Neural crest cell (in vitro differentiated cells): ENCODE measurements around the gene NUDT14. TPM values are rescaled to one million over a fixed set of nuclear protein-coding genes. Genes with fewer than 3 reads are reported as not detected.

Experiments used
- DNase-seq: peaks from one replicate; pipeline ENCODE4 v3.0.0; 2021; ENCODE audit warnings: low read depth, mixed read lengths, low spot score
- H3K27ac Mint-ChIP-seq: one replicate; pipeline ENCODE4 v1.8.0; 2021; ENCODE audit warnings: mild to moderate bottlenecking, mixed read lengths; ENCODE audit not compliant: unreplicated experiment
- H3K27me3 Mint-ChIP-seq: 2 replicates; pipeline ENCODE4 v1.8.0; 2021; ENCODE audit warnings: low read depth, mild to moderate bottlenecking, mixed read lengths
- H3K36me3 Mint-ChIP-seq: 2 replicates; pipeline ENCODE4 v1.8.0; 2021; ENCODE audit warnings: low read depth, mild to moderate bottlenecking, mixed read lengths
- H3K4me1 Mint-ChIP-seq: 2 replicates; pipeline ENCODE4 v1.8.0; 2021; ENCODE audit warnings: mixed read lengths
- H3K4me3 Mint-ChIP-seq: one replicate; pipeline ENCODE4 v1.8.0; 2021; ENCODE audit warnings: mild to moderate bottlenecking, mixed read lengths
- H3K9me3 Mint-ChIP-seq: 2 replicates; pipeline ENCODE4 v1.8.0; 2021; ENCODE audit warnings: mixed read lengths
- CTCF ChIP-seq: fragments of 200-600 bp; sonication (generic); conservative IDR thresholded peaks from 2 replicates; pipeline ENCODE4 v1.5.0; 2021; ENCODE audit warnings: antibody characterized with exemption, mild to moderate bottlenecking
- total RNA-seq: library from RNA; stranded (reverse); gene quantifications from 2 replicates; pipeline ENCODE4 v1.2.1, GENCODE V29; 2021

The NUDT14 gene
- total RNA-seq, 1 donor from 2014 or later = 25.6 TPM

DNA sequence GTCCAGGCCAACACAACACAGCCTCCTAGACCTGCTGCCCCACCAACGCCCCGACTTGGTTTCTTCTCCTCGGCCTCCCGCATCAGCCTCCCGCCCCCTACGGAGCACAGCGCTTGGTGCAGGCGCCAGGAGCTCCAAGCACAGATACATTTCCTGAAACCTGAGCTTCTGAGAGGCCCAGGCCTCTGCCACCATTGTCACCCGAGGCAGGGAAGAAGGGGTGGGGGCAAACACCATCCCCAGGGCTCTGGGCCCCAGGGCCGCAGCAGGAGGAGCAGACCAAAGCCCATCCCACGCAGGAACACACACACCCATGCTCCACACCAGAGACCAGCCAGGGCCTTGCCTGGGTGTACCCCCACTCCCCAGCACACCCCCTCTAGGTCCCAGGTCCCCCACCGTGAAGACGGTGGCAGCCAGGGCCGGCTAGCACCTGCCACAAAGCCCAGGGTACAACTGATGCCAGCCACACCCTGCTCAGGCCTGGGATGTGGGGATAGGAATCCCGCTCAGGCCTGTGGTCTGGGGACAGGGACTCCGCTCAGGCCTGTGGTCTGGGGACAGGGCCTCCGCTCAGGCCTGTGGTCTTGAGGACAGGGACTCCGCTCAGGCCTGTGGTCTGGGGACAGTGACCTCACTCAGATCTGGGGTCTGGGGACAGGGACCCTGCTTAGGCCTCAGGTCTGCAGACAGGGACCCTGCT is 17.9 kb downstream of the NUDT14 start:
- H3K9me3 Mint-ChIP-seq = no peaks in the 10 kb centered on the region
- peaks cover 17% of the 10 kb centered on the region for H3K27me3 Mint-ChIP-seq
- DNase-seq = no peak
- no peak for TF ChIP-seq CTCF
- H3K36me3 Mint-ChIP-seq = no peaks in the 10 kb centered on the region
- H3K4me3 Mint-ChIP-seq = no peak overlapping the region
- H3K27ac Mint-ChIP-seq = no peak overlapping the region
- no peaks in the 10 kb centered on the region for H3K4me1 Mint-ChIP-seq

GRCh38 chr14:105162669-105162979 is 18.5 kb downstream of the NUDT14 start:
- no peaks in the 10 kb centered on the region for H3K36me3 Mint-ChIP-seq
- peaks cover 17% of the 10 kb centered on the region for H3K27me3 Mint-ChIP-seq
- DNase-seq = no peak
- H3K4me3 Mint-ChIP-seq = no peak overlapping the region
- no peaks in the 10 kb centered on the region for H3K4me1 Mint-ChIP-seq
- no peak overlapping the region for H3K27ac Mint-ChIP-seq
- no peaks in the 10 kb centered on the region for H3K9me3 Mint-ChIP-seq
- no peak for TF ChIP-seq CTCF

GRCh38 chr14:105161964-105162668 is 19.0 kb downstream of the NUDT14 start:
- H3K27ac Mint-ChIP-seq = no peak overlapping the region
- no peaks in the 10 kb centered on the region for H3K36me3 Mint-ChIP-seq
- H3K9me3 Mint-ChIP-seq = no peaks in the 10 kb centered on the region
- H3K27me3 Mint-ChIP-seq = peaks cover 17% of the 10 kb centered on the region
- TF ChIP-seq CTCF = no peak
- no peak overlapping the region for H3K4me3 Mint-ChIP-seq
- no peak for DNase-seq
- H3K4me1 Mint-ChIP-seq = no peaks in the 10 kb centered on the region

DNA sequence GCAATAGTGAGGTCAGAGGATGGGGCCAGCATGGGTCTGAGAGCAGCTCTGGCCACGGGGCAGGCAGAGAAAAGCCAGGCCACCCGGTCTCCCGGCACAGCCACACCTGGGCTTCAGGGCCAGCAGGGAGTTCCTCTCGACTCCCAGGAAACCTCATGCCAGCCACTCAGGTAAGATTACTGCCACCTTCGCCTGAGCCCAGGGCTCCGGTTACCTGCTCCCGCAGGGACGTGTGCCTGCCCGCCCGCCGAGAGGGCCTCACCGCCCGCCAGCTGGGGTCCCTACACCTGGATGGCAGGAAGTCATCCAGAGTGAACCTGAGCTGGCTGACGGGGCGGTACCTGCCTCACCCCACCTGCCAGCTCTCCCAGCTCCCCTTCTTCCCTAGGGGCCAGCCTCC is 19.8 kb downstream of the NUDT14 start:
- Mint-ChIP-seq H3K27me3 (peaks cover 9% of the 10 kb centered on the region), H3K27ac (no peak overlapping the region), H3K4me1 (no peaks in the 10 kb centered on the region), H3K4me3 (no peak overlapping the region), H3K9me3 (no peaks in the 10 kb centered on the region), H3K36me3 (no peaks in the 10 kb centered on the region)
- no peak for TF ChIP-seq CTCF
- DNase-seq = no peak

GRCh38 chr14:105160776-105161175 is 20.3 kb downstream of the NUDT14 start:
- Mint-ChIP-seq H3K9me3 (no peaks in the 10 kb centered on the region), H3K27me3 (peaks cover 8% of the 10 kb centered on the region), H3K4me1 (no peaks in the 10 kb centered on the region), H3K4me3 (no peak overlapping the region), H3K36me3 (no peaks in the 10 kb centered on the region), H3K27ac (no peak overlapping the region)
- no peak for DNase-seq
- TF ChIP-seq CTCF = no peak
